Ovary (tissue), 3 donors: ENCODE measurements around the gene CDC23.
"Not testable (repeated sequence)": the region's sequence is repeated elsewhere in the genome, so short reads cannot be mapped to it uniquely, and the experiment has no call there.

ENCODE experiments used
- CTCF ChIP-seq, 3 donors: fragments of 450-650 bp in 2 of 3; fragments of 200-600 bp in 1 of 3; IDR thresholded peaks; one replicate each; pipeline versions ENCODE4 v1.5.1 to v1.8.0; 2016 to 2022; ENCODE audit warnings: antibody characterized with exemption in 3 of 3, mild to moderate bottlenecking in 1 of 3
- POLR2A ChIP-seq: fragments of 450-650 bp; IDR thresholded peaks from one replicate; pipeline ENCODE4 v1.6.1; 2017; ENCODE audit warnings: antibody characterized with exemption, mild to moderate bottlenecking, moderate library complexity
- donor health status: DM: no; HTN: no; CAD: no.

- TF ChIP-seq CTCF (IDR thresholded peaks at IDR 0.05); POLR2A: not testable (repeated sequence)
Measured at GRCh38 chr5:138155977-138156376, 57.1 kb downstream of the CDC23 start.
